HCT116 (cell line): ENCODE data around the gene FITM1. TPM values are rescaled to one million over a fixed set of nuclear protein-coding genes. Genes with fewer than 3 reads are reported as not detected.

Source experiments
- ATAC-seq: fragments of 200-7000 bp; cut with Tn5 transposase; 2 replicates; pipeline ENCODE4 v1.9.1; 2020; ENCODE audit warnings: mild to moderate bottlenecking, moderate library complexity
- BruUV-seq: library from RNA; stranded (reverse); fragments of 400-500 nt; replicated peaks from 2 replicates; lab custom pipeline; 2021; lab: Mats Ljungman, UMichigan
- CTCF ChIA-PET: fragments of 300-600 bp; sonication (Branson Sonifier 250); formaldehyde crosslinking; loops from one replicate; lab custom pipeline; 2021; ENCODE audit warnings: antibody characterized with exemption; lab: Charles Lee
- POLR2A ChIA-PET: fragments of 300-600, 350-600 bp; sonication (Branson Sonifier 250); formaldehyde crosslinking; loops from one replicate; lab custom pipeline; 2021; ENCODE audit warnings: antibody characterized with exemption; lab: Charles Lee
- RAD21 ChIA-PET, 2 experiments: fragments of 300-600 bp; sonication (Branson Sonifier 250); formaldehyde crosslinking; loops; one replicate each; lab custom pipeline; 2023; ENCODE audit warnings: low total read pairs in 2 of 2; ENCODE audit not compliant: uncharacterized antibody in 2 of 2, unreplicated experiment in 2 of 2, low non-redundant PET in 1 of 2; lab: Charles Lee
- DNase-seq: peaks from one replicate; pipeline ENCODE4 v3.0.0-alpha.2; 2010; ENCODE audit warnings: low read depth, low spot score
- H2AFZ ChIP-seq: fragments of 200-600 bp; shearing (Covaris generic), sonication (generic); 2 replicates; pipeline ENCODE4 v1.6.1; 2017; ENCODE audit warnings: low read depth, mixed run types, mixed read lengths, antibody characterized with exemption, low read length; ENCODE audit not compliant: poor library complexity, severe bottlenecking
- H3K27ac ChIP-seq: 2 replicates; pipeline ENCODE4 v1.5.1; 2012; ENCODE audit warnings: low read depth, low read length
- H3K27me3 ChIP-seq: fragments of 200-600 bp; sonication (generic); 2 replicates; pipeline ENCODE4 v1.6.1; 2016; ENCODE audit warnings: mixed run types, low read length, mixed read lengths; ENCODE audit not compliant: insufficient read depth
- H3K36me3 ChIP-seq, 2 experiments: fragments of 200-500 bp in 1 of 2; fragments of 200-600 bp in 1 of 2; sonication (Bioruptor generic) in 1 of 2; sonication (generic) in 1 of 2; 2 replicates each; pipeline versions ENCODE4 v1.5.1 to v1.6.1; 2014 to 2016; ENCODE audit warnings: low read length in 2 of 2, inconsistent platforms in 1 of 2, mixed read lengths in 1 of 2, mixed run types in 1 of 2; ENCODE audit not compliant: insufficient read depth in 2 of 2, control insufficient read depth in 1 of 2
- H3K4me1 ChIP-seq, 2 experiments: fragments of 200-600 bp in 1 of 2; sonication (generic) in 1 of 2; 2 replicates each; pipeline versions ENCODE4 v1.5.1 to v1.6.1; 2012 to 2017; ENCODE audit warnings: low read length in 2 of 2, inconsistent platforms in 1 of 2, mild to moderate bottlenecking in 1 of 2, mixed read lengths in 1 of 2, mixed run types in 1 of 2, moderate library complexity in 1 of 2; ENCODE audit not compliant: insufficient read depth in 2 of 2, control insufficient read depth in 1 of 2
- H3K4me2 ChIP-seq: fragments of 200-600 bp; sonication (generic); 2 replicates; pipeline ENCODE4 v1.6.1; 2017; ENCODE audit warnings: mixed run types, low read length, mixed read lengths
- H3K4me3 ChIP-seq, 2 experiments: fragments of 200-600 bp in 1 of 2; sonication (generic) in 1 of 2; replicated peaks in 1 of 2; 2 replicates each; pipeline ENCODE4 v1.5.1; 2011 to 2016; ENCODE audit warnings: low read length in 2 of 2, control low read depth in 1 of 2, low read depth in 1 of 2, mild to moderate bottlenecking in 1 of 2, mixed read lengths in 1 of 2, mixed run types in 1 of 2
- H3K79me2 ChIP-seq: fragments of 200-600 bp; sonication (generic); 2 replicates; pipeline ENCODE4 v1.6.1; 2017; ENCODE audit warnings: mild to moderate bottlenecking, mixed run types, low read length, moderate library complexity, mixed read lengths; ENCODE audit not compliant: insufficient read depth
- H3K9ac ChIP-seq: fragments of 200-600 bp; sonication (generic); 2 replicates; pipeline ENCODE4 v1.6.1; 2016; ENCODE audit warnings: low read length, mixed read lengths
- H3K9me2 ChIP-seq: fragments of 200-600 bp; sonication (generic), shearing (Covaris generic); 2 replicates; pipeline ENCODE4 v1.6.1; 2017; ENCODE audit warnings: mixed run types, mild to moderate bottlenecking, moderate library complexity; ENCODE audit not compliant: insufficient read depth
- H3K9me3 ChIP-seq, 2 experiments: fragments of 200-500 bp in 1 of 2; fragments of 200-600 bp in 1 of 2; sonication (Bioruptor generic) in 1 of 2; sonication (generic) in 1 of 2; 2 replicates each; pipeline ENCODE4 v1.6.1; 2014 to 2017; ENCODE audit warnings: low read length in 2 of 2, mixed read lengths in 2 of 2, inconsistent platforms in 1 of 2, low read depth in 1 of 2, mild to moderate bottlenecking in 1 of 2, mixed run types in 1 of 2, moderate library complexity in 1 of 2; ENCODE audit not compliant: control insufficient read depth in 1 of 2, insufficient read depth in 1 of 2
- H4K20me1 ChIP-seq: fragments of 200-600 bp; sonication (generic), shearing (Covaris generic); 2 replicates; pipeline ENCODE4 v1.6.1; 2017; ENCODE audit warnings: mixed run types, mild to moderate bottlenecking, moderate library complexity; ENCODE audit not compliant: insufficient read depth
- CTCF ChIP-seq, 3 experiments: fragments of 200-600 bp in 1 of 3; sonication (generic) in 1 of 3; IDR thresholded peaks in 2 of 3; conservative IDR thresholded peaks in 1 of 3; 2 replicates each; pipeline ENCODE4 v1.5.1; 2012 to 2017; ENCODE audit warnings: low read depth in 2 of 3, low read length in 2 of 3, antibody characterized with exemption in 1 of 3, borderline replicate concordance in 1 of 3, control low read depth in 1 of 3, mild to moderate bottlenecking in 1 of 3, mixed read lengths in 1 of 3, mixed run types in 1 of 3, moderate library complexity in 1 of 3; ENCODE audit not compliant: insufficient read depth in 1 of 3
- FOSL1 ChIP-seq: IDR thresholded peaks from 2 replicates; pipeline ENCODE4 v1.6.1; 2012; ENCODE audit warnings: low read depth
- POLR2AphosphoS5 ChIP-seq: IDR thresholded peaks from 2 replicates; pipeline ENCODE4 v1.6.1; 2011; ENCODE audit warnings: mild to moderate bottlenecking, low read depth, low read length, moderate library complexity
- ZBTB33 ChIP-seq: IDR thresholded peaks from 2 replicates; pipeline ENCODE4 v1.6.1; 2011; ENCODE audit warnings: mild to moderate bottlenecking, low read length, moderate library complexity; ENCODE audit not compliant: insufficient replicate concordance; ENCODE audit errors: extremely low read depth
- ZNF274 ChIP-seq: fragments of 200-500 bp; sonication (Bioruptor generic); IDR thresholded peaks from 2 replicates; pipeline ENCODE4 v1.6.1; 2014; ENCODE audit warnings: mild to moderate bottlenecking, low read depth, low read length, inconsistent platforms
- intact Hi-C: fragments of 100-400 bp; cut with micrococcal nuclease; formaldehyde crosslinking; loops from 2 replicates; pipeline ENCODE4 v1.10.0; 2022
- total RNA-seq: library from RNA; stranded (reverse); gene quantifications from one replicate; pipeline ENCODE4 v1.2.1, GENCODE V29; 2021; ENCODE audit not compliant: unreplicated experiment
- TF ChIP-seq, protein P1 (sequence below): IDR thresholded peaks from 2 replicates; pipeline ENCODE4 v1.6.1; 2012; ENCODE audit warnings: low read depth
- TF ChIP-seq, protein P2 (sequence below): IDR thresholded peaks from 2 replicates; pipeline ENCODE4 v1.6.1; 2012

The FITM1 gene
- total RNA-seq, 1 experiment from 2014 or later = 0.81 TPM

- RAD21 ChIA-PET = no interaction called here
- peaks cover 9 to 15% of the 10 kb centered on the region in 2 experiments; a peak in 3 of 4 replicates for H3K4me1 ChIP-seq
- CTCF ChIA-PET = no interaction called here
- TF ChIP-seq, protein P1, sequence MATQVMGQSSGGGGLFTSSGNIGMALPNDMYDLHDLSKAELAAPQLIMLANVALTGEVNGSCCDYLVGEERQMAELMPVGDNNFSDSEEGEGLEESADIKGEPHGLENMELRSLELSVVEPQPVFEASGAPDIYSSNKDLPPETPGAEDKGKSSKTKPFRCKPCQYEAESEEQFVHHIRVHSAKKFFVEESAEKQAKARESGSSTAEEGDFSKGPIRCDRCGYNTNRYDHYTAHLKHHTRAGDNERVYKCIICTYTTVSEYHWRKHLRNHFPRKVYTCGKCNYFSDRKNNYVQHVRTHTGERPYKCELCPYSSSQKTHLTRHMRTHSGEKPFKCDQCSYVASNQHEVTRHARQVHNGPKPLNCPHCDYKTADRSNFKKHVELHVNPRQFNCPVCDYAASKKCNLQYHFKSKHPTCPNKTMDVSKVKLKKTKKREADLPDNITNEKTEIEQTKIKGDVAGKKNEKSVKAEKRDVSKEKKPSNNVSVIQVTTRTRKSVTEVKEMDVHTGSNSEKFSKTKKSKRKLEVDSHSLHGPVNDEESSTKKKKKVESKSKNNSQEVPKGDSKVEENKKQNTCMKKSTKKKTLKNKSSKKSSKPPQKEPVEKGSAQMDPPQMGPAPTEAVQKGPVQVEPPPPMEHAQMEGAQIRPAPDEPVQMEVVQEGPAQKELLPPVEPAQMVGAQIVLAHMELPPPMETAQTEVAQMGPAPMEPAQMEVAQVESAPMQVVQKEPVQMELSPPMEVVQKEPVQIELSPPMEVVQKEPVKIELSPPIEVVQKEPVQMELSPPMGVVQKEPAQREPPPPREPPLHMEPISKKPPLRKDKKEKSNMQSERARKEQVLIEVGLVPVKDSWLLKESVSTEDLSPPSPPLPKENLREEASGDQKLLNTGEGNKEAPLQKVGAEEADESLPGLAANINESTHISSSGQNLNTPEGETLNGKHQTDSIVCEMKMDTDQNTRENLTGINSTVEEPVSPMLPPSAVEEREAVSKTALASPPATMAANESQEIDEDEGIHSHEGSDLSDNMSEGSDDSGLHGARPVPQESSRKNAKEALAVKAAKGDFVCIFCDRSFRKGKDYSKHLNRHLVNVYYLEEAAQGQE = no peak
- TF ChIP-seq ZNF274 (no peak), FOSL1 (no peak)
- H3K4me2 ChIP-seq = no peak overlapping the region
- no peaks in the 10 kb centered on the region for H3K9me3 ChIP-seq
- intact Hi-C loops = no loop called here
- no peaks in the 10 kb centered on the region for H3K27me3 ChIP-seq
- H3K9ac ChIP-seq = no peak overlapping the region
- no peak overlapping the region for H3K27ac ChIP-seq
- H3K79me2 ChIP-seq = peaks cover 3% of the 10 kb centered on the region; the same call in 1 of the 2 replicates
- no peak overlapping the region for H2AFZ ChIP-seq
- H3K36me3 ChIP-seq = no peaks in the 10 kb centered on the region
- H3K9me2 ChIP-seq = no peaks in the 10 kb centered on the region
- DNase-seq = no peak
- BruUV-seq = no TSS peak
- no peaks in the 10 kb centered on the region for H4K20me1 ChIP-seq
- POLR2A ChIA-PET = no interaction called here
- no peak overlapping the region for H3K4me3 ChIP-seq
- ATAC-seq = no peak
Observed at GRCh38 chr14:24132061-24132685, 1.7 kb downstream of the FITM1 start.

- POLR2A ChIA-PET = interaction anchor here (3.5 kb wide), 1 partner anchor 19 kb away, joined by 32 read pairs; the partner anchor contains the start of genes DCAF11 and NRL
- Histone ChIP-seq H3K4me1 (peaks cover 11 to 23% of the 10 kb centered on the region in 2 experiments; a peak in 3 of 4 replicates), H3K4me3 (no peak overlapping the region), H3K9me2 (no peaks in the 10 kb centered on the region), H3K79me2 (peaks cover 9% of the 10 kb centered on the region; the same call in 1 of the 2 replicates), H3K27me3 (no peaks in the 10 kb centered on the region), H3K9me3 (no peaks in the 10 kb centered on the region), H2AFZ (no peak overlapping the region), H3K36me3 (peaks cover 3 to 5% of the 10 kb centered on the region in 2 experiments; a peak in 2 of 4 replicates), H4K20me1 (no peaks in the 10 kb centered on the region), H3K27ac (no peak overlapping the region), H3K4me2 (no peak overlapping the region), H3K9ac (no peak overlapping the region)
- intact Hi-C loops = no loop called here
- no peak for DNase-seq
- ATAC-seq = no peak
- RAD21 ChIA-PET = no interaction called here
- CTCF ChIA-PET = interaction anchor here (1.3 kb wide), 1 partner anchor 18 kb away, joined by 3 read pairs; the partner anchor contains the start of genes DCAF11 and NRL
- BruUV-seq = no TSS peak
- TF ChIP-seq CTCF (IDR thresholded peaks at IDR 0.05 in 2 of 3, conservative IDR thresholded peaks at IDR 0.05 in 1 of 3; ENCODE audit: borderline replicate concordance in 1 of 3, insufficient read depth in 1 of 3, low read depth in 2 of 3, low read length in 2 of 3) = no peak
- no peak for TF ChIP-seq ZBTB33
- TF ChIP-seq, protein P2, sequence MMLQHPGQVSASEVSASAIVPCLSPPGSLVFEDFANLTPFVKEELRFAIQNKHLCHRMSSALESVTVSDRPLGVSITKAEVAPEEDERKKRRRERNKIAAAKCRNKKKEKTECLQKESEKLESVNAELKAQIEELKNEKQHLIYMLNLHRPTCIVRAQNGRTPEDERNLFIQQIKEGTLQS = no peak
- TF ChIP-seq POLR2AphosphoS5 = no peak
- no peak for TF ChIP-seq FOSL1
- TF ChIP-seq, all 23 proteins: peak for 0
Observed at GRCh38 chr14:24132976-24133375, 2.5 kb downstream of the FITM1 start.
